ENCODE data around the gene CLN6. TPM values are rescaled to one million over a fixed set of nuclear protein-coding genes. Genes with fewer than 3 reads are reported as not detected.
"Not testable (repeated sequence)": the region's sequence is repeated elsewhere in the genome, so short reads cannot be mapped to it uniquely, and the experiment has no call there.

The CLN6 gene
- total RNA-seq, 1 experiment from 2014 or later, result 85.7 TPM

DNA sequence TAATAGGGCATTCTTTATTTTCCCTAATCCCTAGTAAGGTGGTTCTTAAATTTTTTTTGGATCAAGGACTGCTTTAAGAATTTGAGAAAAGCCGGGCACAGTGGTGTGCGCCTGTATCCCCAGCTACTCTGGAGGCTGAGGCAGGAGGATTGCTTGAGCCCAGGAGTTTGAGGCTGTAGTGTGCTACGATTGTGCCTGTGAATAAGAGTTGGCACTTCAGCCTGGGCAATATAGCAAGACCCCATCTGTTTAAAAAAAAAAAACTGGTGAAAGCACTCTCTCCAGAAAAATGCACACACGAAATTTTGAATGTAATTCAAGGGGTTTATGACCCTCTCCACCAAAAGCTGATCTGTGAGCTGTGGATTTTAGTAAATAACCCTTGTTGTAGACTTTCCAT is 56.4 kb downstream of the CLN6 start:
- no peak for DNase-seq
- Mint-ChIP-seq H3K4me3 (ENCODE audit: low read depth, unreplicated experiment) (no peak overlapping the region), H3K27me3 (ENCODE audit: unreplicated experiment) (no peaks in the 10 kb centered on the region), H3K27ac (ENCODE audit: unreplicated experiment) (no peak overlapping the region), H3K9me3 (ENCODE audit: low read depth, unreplicated experiment) (no peaks in the 10 kb centered on the region), H3K36me3 (ENCODE audit: insufficient read depth, unreplicated experiment) (peaks cover 22% of the 10 kb centered on the region), H3K4me1 (ENCODE audit: low read depth, unreplicated experiment) (no peaks in the 10 kb centered on the region)
- BruUV-seq (replicated peaks), result no TSS peak
- no peak for TF ChIP-seq CTCF (IDR thresholded peaks at IDR 0.05; ENCODE audit: unreplicated experiment)
- intact Hi-C loops (cut with micrococcal nuclease; ENCODE audit: unreplicated experiment), result no loop called here
- CTCF ChIA-PET, result no interaction called here

DNA sequence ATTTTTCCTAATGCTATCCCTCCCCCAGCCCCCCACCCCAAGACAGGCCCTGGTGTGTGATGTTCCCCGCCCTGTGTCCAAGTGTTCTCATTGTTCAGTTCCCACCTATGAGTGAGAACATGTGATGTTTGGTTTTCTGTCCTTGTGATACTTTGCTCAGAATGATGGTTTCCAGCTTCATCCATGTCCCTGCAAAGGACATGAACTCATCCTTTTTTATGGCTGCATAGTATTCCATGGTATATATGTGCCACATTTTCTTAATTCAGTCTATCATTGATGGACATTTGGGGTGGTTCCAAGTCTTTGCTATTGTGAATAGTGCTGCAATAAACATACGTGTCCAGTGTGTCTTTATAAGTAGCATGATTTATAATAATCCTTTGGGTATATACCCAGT is 57.5 kb downstream of the CLN6 start:
- H3K27me3 Mint-ChIP-seq (ENCODE audit: unreplicated experiment); H3K9me3 Mint-ChIP-seq (ENCODE audit: low read depth, unreplicated experiment); H3K27ac Mint-ChIP-seq (ENCODE audit: unreplicated experiment); BruUV-seq (replicated peaks); CTCF ChIA-PET; H3K4me1 Mint-ChIP-seq (ENCODE audit: low read depth, unreplicated experiment); DNase-seq; H3K4me3 Mint-ChIP-seq (ENCODE audit: low read depth, unreplicated experiment); intact Hi-C loops (cut with micrococcal nuclease; ENCODE audit: unreplicated experiment): not testable (repeated sequence)
- peaks cover 11% of the 10 kb centered on the region for H3K36me3 Mint-ChIP-seq (ENCODE audit: insufficient read depth, unreplicated experiment)

- DNase-seq, result no peak
- BruUV-seq (replicated peaks), result no TSS peak
- Mint-ChIP-seq H3K9me3 (ENCODE audit: low read depth, unreplicated experiment) (no peaks in the 10 kb centered on the region), H3K36me3 (ENCODE audit: insufficient read depth, unreplicated experiment) (peaks cover 10% of the 10 kb centered on the region), H3K4me3 (ENCODE audit: low read depth, unreplicated experiment) (no peak overlapping the region), H3K4me1 (ENCODE audit: low read depth, unreplicated experiment) (no peaks in the 10 kb centered on the region), H3K27me3 (ENCODE audit: unreplicated experiment) (no peaks in the 10 kb centered on the region), H3K27ac (ENCODE audit: unreplicated experiment) (no peak overlapping the region)
- no peak for TF ChIP-seq CTCF (IDR thresholded peaks at IDR 0.05; ENCODE audit: unreplicated experiment)
- CTCF ChIA-PET, result no interaction called here
- intact Hi-C loops (cut with micrococcal nuclease; ENCODE audit: unreplicated experiment), result no loop called here
Observed at GRCh38 chr15:68166847-68167246, 62.7 kb downstream of the CLN6 start.

DNA sequence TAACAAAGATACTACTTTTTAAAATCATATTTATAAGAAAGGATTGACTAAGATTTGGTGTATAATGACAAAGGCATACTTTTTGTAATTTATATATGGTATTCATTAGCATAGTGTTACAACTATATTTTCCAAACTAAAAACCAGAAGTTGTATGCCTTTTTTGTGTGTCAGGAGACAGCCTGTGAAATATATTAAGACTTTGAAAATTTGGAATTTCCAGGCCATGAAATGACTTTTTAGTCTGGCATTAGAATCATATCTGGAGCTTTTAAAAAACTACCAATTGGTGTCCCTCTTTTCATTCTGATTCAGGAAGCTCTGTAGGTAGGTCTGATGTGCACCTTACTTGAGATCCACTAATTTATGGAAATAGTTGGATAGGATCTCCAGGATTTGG is 66.3 kb downstream of the CLN6 start:
- no peak for DNase-seq
- H3K27me3 Mint-ChIP-seq (ENCODE audit: unreplicated experiment), result no peaks in the 10 kb centered on the region
- intact Hi-C loops (cut with micrococcal nuclease; ENCODE audit: unreplicated experiment), result no loop called here
- no peaks in the 10 kb centered on the region for H3K9me3 Mint-ChIP-seq (ENCODE audit: low read depth, unreplicated experiment)
- TF ChIP-seq CTCF (IDR thresholded peaks at IDR 0.05; ENCODE audit: unreplicated experiment), result no peak
- BruUV-seq (replicated peaks), result no TSS peak
- H3K4me3 Mint-ChIP-seq (ENCODE audit: low read depth, unreplicated experiment), result no peak overlapping the region
- no peaks in the 10 kb centered on the region for H3K4me1 Mint-ChIP-seq (ENCODE audit: low read depth, unreplicated experiment)
- peaks cover 10% of the 10 kb centered on the region for H3K36me3 Mint-ChIP-seq (ENCODE audit: insufficient read depth, unreplicated experiment)
- CTCF ChIA-PET, result no interaction called here
- H3K27ac Mint-ChIP-seq (ENCODE audit: unreplicated experiment), result no peak overlapping the region

- TF ChIP-seq CTCF (IDR thresholded peaks at IDR 0.05; ENCODE audit: unreplicated experiment), result no peak
- Mint-ChIP-seq H3K4me1 (ENCODE audit: low read depth, unreplicated experiment) (no peaks in the 10 kb centered on the region), H3K27ac (ENCODE audit: unreplicated experiment) (no peak overlapping the region), H3K4me3 (ENCODE audit: low read depth, unreplicated experiment) (no peak overlapping the region), H3K27me3 (ENCODE audit: unreplicated experiment) (no peaks in the 10 kb centered on the region), H3K9me3 (ENCODE audit: low read depth, unreplicated experiment) (no peaks in the 10 kb centered on the region), H3K36me3 (ENCODE audit: insufficient read depth, unreplicated experiment) (no peaks in the 10 kb centered on the region)
- CTCF ChIA-PET, result no interaction called here
- intact Hi-C loops (cut with micrococcal nuclease; ENCODE audit: unreplicated experiment), result no loop called here
- no peak for DNase-seq
- BruUV-seq (replicated peaks), result no TSS peak
Observed at GRCh38 chr15:68158046-68158628, 71.4 kb downstream of the CLN6 start.
